ENCODE measurements around the gene TRIM56.

DNA sequence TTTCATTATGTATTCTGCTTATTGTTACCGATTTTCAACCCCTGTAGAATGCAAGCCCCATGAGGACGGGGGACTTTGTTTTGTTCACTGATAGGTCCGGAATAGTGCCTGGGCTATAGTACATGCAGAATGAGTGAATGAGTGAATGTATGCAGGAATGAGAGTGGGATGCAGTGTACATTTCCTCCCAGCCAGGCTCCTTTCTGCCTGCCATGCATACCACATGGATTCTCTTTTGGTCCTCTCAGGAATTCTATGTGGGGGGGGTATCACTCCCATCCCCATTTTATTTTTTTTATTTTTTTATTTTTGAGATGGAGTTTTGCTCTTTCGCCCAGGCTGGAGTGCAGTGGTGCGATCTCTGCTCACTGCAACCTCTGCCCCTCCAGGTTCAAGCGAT, 16.7 kb downstream of the TRIM56 start:
- TF ChIP-seq, protein P1, sequence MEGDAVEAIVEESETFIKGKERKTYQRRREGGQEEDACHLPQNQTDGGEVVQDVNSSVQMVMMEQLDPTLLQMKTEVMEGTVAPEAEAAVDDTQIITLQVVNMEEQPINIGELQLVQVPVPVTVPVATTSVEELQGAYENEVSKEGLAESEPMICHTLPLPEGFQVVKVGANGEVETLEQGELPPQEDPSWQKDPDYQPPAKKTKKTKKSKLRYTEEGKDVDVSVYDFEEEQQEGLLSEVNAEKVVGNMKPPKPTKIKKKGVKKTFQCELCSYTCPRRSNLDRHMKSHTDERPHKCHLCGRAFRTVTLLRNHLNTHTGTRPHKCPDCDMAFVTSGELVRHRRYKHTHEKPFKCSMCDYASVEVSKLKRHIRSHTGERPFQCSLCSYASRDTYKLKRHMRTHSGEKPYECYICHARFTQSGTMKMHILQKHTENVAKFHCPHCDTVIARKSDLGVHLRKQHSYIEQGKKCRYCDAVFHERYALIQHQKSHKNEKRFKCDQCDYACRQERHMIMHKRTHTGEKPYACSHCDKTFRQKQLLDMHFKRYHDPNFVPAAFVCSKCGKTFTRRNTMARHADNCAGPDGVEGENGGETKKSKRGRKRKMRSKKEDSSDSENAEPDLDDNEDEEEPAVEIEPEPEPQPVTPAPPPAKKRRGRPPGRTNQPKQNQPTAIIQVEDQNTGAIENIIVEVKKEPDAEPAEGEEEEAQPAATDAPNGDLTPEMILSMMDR (IDR thresholded peaks at IDR 0.05; ENCODE audit: low read length), result no peak
- TF ChIP-seq EZH2 (optimal IDR thresholded peaks at IDR 0.05; ENCODE audit: low read depth, low read length) (no peak), EZH2phosphoT487 (IDR thresholded peaks at IDR 0.05; ENCODE audit: low read length) (no peak)
